Globus pallidus (tissue), 1 donor: ENCODE results near the gene TOR1AIP1.
"Not testable (repeated sequence)": the region's sequence is repeated elsewhere in the genome, so short reads cannot be mapped to it uniquely, and the experiment has no call there.

ENCODE experiments used
- DNase-seq: peaks from one replicate; pipeline ENCODE4 v3.0.0-alpha.2; 2015; ENCODE audit warnings: low spot score

The TOR1AIP1 gene

DNA sequence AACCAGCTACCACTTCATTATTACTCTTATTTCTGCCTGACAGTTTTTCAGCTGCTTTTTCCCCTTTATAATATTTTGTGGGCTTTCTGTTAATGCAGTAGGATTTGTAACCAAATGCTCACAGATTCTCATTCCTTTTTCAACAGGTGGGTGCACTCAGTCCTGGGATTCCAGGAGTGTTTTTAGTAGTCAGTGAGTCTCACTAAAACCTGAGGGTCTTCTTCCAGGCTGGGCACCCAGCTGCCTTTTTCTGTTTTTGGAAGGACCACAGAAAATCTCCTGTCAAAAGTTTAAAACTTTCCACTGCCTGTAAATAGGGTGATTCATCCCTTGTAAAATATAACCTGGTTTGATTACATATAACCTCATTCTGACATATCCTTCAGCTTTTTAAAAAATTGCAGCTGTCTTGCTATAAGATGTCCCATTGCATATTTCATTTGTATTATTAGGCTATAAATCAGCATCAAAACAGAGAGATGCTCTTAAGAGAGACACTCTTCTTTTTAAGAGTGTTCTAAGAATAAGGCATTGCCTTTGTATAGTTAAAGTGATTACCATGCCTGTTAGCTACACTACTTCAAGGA is 55.7 kb downstream of the TOR1AIP1 start:
- no peak for DNase-seq

DNA sequence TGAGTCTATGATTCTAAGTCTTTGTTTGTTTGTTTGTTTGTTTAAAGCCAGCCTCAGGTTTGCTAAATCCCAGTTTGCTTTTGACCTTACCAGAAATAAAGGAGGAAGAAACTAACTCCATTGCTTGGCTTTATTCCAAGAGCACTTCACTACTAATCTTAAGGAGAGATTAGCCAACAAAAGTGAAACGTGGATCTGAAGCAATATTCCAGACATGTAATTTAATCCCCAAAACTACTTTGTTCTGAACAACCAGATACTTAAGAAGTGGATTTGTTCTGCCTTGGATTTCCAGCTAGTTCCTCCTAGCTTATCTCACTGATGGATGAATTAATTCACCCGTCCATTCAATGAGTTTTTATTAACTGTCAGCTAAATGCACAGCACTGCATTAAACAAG is 56.7 kb downstream of the TOR1AIP1 start:
- DNase-seq: no peak

DNA sequence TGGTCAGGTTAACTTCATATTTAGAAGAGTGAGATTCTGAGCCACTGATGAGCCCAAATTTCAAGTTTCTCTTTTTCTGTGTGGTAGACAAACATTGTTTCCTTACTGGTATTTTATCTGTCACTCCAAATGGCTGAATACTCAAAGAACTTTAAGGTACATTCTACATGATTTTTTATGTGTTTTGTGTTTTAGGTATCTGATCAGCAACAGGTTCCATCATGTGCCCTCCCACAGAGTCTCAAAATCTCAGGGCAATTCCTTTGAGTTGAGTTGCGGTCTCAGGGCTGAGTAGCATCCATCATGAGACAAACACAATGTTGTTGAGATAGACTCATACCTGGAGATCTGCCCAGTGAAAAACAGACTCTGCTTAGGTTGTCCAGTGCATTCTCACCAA is 57.9 kb downstream of the TOR1AIP1 start:
- DNase-seq: no peak

DNA sequence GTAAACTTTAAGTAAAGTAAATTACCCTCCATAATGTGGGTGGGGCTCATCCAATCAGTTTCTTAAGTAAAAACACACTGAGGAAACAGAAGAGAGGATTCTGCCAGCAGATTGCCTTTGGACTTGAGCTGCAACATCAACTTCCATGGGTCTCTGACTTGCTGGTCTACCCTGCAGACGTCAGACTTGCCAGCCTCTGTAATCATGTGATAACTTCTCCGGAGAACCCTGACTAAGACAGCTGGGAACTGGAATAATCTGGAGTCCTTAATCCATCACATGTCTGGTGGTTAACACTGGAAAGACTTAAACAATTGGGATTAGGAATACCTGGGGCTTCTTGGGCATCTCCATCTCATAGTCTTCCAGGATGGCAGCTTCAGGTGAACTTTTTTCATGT is 59.4 kb downstream of the TOR1AIP1 start:
- no peak for DNase-seq

DNA sequence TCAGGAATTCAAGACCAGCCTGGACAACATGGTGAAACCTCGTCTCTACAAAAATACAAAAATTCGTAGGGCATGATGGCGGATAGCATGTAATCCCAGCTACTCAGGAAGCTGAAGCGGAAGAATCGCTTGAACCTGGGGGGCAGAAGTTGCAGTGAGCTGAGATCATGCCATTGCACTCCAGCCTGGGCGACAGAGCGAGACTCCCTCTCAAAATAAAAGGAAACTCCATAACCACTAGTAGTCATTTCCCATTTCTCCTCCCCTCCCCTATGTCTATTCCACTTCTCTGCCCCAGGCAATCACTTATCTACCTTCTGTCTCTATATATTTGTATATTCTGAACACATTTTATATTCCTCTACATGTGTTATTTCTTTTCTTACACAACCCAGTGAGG is 68.6 kb downstream of the TOR1AIP1 start:
- no peak for DNase-seq

DNA sequence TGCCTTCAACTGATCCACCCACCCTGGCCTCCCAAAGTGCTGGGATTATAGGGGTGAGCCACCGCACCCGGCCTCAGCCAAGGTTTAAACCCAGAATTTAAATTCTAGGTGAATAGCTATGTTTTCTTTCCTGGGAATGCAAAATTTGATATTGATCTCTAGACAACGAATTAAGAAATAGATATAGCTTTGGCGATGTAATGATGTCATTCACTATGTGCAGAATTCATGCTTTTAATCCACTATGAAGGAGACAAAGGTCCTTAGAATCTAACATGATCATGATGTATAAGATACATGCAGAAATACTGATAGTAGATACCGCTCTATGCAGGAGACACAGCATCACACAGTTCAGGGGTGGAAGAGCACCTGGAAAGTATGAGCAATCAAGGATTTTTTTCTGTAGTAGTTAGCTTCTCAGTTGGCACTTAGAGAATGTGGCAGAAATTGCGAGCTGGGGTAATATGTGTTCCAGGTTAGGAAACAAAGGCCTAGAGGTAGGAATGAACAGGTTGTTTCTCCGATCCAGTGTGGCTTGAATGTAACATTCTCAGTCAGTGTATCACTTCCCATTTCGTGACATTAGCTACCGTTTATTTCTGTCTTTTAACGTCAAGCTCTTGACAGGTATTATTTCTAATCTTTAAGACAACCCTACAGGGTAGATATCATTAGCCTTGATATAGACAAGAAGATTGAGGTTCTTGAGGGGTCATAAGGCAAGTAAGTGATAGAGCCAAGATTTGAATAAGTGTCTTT is 69.5 kb downstream of the TOR1AIP1 start:
- DNase-seq: no peak

DNA sequence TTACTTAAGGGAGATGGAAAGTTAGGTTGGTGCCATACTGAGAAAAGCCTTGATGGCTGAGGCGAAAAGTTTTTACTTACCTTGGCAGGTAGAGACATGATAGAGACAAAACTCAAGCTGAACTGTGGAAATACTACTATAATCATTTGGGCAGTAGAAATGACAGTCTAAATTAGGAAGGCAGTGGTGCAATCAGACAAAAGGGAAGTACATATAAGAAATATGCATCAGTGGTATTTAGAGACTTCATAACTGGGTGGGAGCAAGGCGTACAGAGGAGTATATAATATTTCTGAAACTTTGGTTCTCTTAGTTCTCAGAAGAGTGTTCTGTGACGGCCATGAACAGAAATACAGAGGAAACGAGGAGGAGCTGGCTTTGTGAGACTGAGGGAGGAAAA is 70.1 kb downstream of the TOR1AIP1 start:
- no peak for DNase-seq

DNA sequence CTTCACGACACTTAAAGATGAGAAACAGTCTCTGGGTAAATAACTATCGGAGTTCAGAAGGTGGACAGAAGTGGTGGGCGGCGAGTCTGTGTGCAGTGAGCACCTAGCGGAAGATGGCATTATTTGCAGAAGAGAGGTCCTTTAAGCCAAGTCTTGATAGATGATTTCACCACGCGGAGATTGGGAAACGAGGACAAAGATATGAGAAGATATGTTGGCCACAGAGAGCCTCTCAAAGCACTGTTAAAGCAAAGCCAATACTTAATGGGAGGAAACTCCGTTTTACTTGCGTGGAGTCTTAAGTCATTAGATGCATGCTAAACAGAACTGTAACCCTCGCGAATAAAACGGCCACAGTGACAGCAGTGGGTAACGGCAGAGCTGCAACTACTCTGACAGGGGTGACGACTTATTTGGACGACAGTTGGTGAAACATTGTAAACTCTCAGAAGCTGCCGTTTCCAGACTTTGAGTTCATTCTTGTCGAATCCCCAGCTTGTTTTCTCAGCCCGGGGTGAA is 71.9 kb downstream of the TOR1AIP1 start:
- no peak for DNase-seq

DNA sequence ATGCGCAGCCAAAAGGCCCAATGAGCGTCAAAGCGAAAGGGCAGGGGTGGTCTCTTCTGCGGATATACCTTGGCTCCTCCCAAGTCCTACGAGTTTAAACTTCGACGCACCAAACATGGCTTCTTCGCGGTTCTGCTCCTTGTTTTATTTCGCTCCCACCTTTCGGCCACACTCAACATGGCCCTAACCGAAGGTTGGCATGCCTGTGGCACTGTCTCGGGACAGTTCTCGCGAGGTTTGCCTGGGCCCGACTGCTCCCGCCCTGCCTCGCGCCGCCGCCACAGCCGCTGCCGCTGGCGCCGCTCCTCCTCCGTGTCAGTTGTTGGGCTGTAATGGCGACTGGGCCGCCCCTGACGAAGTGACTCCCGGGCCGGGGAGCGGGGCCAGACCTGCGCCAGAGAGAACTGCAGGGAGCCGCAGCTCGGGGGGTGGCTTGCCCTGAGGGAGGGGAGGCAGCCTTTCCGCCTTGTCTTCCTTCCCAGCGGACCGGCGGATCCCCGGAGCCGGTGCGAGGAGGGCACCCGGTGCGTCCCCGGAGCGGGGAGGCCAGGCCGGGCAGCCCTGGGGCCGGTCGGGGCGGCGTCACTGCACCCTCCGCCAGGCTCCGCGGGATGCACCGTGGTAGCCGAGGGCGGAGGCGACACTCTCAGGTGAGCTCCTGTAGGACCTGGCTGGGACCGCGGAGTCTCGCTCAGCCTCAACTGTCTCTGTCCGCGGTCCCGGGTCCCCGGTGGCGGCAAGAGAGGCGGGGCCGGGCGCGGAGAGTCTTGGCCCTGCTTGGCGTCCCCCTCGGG is 72.6 kb downstream of the TOR1AIP1 start, which contains the start of gene CEP350:
TSS of gene CEP350 (plus strand) at position 318 of the 794 bp plus-strand sequence. CDS start 31,372 bp downstream, outside the sequence.
- peak; percentile 97 for DNase-seq

DNA sequence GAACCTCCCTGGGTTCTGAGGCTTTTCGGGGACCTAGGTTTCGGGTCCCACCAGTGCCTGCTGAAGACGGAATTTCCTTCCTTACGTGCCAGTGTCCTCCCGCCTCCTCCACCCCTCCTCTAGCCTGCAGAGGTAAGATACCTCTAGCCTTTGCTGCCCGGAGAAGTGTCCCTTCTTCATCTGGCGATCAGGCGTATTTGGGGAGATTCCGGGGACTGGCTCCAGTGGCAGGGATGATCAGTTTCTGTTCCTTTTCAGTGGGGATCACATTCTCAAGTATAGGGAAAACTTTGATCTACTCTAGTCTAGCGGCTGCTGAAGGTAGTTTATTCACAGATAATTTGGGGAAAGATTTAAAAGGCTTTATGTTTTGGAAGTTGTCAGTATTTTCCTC is 73.2 kb downstream of the TOR1AIP1 start:
- peak; percentile 40 for DNase-seq

DNA sequence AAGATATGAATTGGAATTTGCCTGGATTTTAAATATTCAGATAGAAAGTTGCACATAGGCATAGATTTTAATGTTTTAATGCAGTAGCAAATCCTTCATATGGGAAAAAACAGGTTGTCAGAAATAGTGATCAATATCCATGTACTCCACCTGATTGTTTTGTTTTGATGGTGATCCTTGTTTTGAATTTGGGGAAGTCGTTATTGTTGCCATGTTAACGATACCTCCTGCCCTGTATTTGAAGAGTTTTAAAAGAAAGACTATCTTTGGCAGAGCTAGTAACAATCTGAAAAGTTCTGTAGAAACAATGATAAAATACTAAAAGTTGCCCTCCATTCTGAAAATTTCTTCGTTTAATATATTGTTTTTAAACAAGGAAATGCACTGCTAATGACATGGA is 73.6 kb downstream of the TOR1AIP1 start:
- no peak for DNase-seq

DNA sequence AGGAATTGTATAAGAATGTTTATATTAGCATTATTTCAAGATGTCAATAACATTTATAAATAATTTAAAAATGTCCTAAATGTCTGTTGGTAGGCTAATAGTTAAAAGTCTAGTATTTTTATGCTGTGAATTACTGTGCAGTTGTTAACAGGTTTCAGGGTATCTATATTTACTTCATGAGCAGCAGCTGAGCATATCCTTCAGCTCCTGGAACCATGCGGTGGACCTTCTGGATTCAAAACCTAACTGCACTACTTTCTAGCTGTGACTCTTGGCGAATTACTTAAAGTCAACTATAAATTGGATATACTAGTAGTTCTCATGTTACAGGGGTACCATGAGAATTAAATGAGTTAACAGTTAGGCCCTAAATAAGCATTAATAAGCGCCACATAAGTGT is 76.3 kb downstream of the TOR1AIP1 start:
- DNase-seq: no peak

DNA sequence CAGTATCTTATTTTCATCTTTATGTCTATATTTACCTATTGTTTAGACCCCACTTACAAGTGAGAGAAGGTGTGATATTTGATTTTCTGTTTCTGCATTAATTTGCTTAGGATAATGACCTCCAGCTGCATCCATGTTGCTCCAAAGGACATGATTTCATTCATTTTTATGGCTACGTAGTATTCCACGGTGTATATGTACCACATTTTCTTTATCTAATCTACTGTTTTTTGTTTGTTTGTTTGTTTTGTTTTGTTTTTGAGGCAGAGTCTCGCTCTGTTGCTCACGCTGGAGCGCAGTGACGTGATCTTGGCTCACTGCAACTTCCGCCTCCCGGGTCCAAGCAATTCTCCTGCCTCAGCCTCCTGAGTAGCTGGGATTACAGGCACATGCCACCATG is 80.1 kb downstream of the TOR1AIP1 start:
- not testable (repeated sequence) for DNase-seq

DNA sequence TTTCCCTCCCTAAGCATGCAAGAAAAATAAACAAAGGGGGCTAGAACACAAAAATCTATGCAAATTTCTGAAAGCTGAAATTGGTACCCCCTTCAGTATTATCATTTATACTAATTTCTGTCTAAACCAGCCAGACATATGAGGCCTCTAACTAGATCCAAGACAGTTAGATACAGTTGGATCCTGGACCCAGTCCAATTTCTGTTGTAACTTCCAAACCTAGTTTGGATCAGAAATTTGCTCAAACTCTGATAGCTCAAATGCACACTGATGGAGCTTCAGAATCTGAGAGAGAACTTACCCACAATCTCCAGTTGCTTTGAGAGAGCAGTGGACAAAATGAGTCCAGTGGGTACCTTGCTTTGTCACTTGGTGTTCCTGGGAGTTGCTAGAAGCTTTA is 84.5 kb downstream of the TOR1AIP1 start:
- DNase-seq: no peak

DNA sequence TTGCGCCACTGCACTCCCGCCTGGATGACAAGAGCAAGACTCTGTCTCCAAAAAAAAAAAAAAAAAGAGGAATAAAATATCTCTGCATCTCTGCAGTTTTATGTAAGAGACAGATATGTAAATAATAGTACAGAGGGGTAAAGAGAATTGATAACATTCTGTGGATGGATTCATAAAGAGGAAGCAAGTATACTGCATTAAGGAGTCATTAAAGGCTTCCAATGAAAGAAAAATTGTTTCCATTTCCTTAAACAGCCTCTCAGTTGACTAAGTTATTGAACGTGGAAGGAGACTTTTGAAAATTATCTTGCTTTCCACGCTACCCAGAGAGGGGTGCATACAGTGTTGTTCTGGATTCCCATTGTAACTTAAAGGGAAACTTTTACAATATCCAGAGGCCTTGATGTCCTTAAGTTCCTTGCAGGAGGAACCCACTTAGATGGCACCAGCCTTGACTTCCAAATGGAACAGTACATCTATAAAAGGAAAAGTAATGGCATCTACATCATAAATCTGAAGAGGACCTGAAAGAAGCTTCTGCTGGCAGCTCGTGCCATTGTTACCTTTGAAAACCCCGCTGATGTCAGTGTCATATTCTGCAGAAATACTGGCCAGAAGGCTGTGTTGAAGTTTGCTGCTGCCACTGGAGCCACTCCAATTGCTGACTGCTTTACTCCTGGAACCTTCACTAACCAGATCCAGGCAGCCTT is 86.4 kb downstream of the TOR1AIP1 start:
- no peak for DNase-seq

DNA sequence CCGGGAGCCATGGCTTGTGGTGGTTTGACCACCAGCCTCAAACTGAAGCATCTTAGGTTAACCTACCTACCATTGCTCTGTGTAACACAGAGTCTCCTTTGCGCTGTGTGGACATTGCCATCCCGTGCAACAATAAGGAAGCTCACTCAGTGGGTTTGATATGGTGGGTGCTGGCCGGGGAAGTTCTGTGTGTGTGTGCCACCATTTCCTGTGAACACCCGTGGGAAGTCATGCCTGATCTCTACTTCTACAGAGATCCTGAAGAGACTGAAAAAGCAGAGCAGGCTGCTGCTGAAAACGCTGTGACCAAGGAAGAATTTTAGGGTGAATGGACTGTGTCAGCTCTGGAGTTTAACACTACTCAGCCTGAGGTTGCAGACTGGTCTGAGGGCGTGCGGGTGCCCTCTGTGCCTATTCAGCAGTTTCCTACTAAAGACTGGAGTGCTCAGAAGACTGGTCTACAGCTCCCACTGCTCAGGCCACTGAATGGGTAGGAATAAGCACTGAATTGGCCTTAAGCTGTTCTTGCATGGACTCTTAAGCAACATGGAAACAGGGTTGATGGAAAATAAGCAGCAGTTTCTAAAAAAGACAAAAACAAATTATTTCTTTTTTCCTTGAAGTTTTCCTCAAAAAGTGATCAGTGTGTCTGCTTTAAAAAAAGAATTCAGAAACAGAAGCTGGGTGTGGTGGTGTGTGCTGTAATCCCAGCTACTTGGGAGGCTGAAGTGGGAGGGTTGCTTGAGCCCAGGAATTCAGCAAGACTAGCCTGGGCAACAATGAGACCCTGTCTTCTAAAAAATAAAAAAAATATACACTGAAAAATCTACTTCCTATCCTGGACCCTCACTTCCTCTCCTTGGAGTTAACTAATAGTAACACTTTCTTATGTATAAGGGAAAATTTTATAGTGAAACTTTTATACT is 87.2 kb downstream of the TOR1AIP1 start:
- no peak for DNase-seq
